Activated naive CD4-positive, alpha-beta T cell treated with anti-CD3 and anti-CD28 coated beads for 36 hours (primary cell): ENCODE measurements around the gene CLDN19. TPM values are rescaled to one million over a fixed set of nuclear protein-coding genes. Genes with fewer than 3 reads are reported as not detected.

Experiments used
- CTCF ChIA-PET: fragments of 350-600 bp; sonication (Branson Sonifier 250); formaldehyde crosslinking; loops from one replicate; lab custom pipeline; 2021; ENCODE audit warnings: antibody characterized with exemption; lab: Charles Lee
- DNase-seq: peaks from one replicate; pipeline ENCODE4 v3.0.0-alpha.2; 2020
- H3K27ac Mint-ChIP-seq: one replicate; pipeline ENCODE4 v1.8.0; 2021; ENCODE audit warnings: mild to moderate bottlenecking, mixed read lengths
- H3K27me3 Mint-ChIP-seq: one replicate; pipeline ENCODE4 v1.8.0; 2021; ENCODE audit warnings: low read depth, mixed read lengths
- H3K36me3 Mint-ChIP-seq: one replicate; pipeline ENCODE4 v1.8.0; 2021; ENCODE audit warnings: low read depth, mixed read lengths
- H3K4me1 Mint-ChIP-seq: one replicate; pipeline ENCODE4 v1.8.0; 2021; ENCODE audit warnings: low read depth, mixed read lengths
- H3K4me3 Mint-ChIP-seq: one replicate; pipeline ENCODE4 v1.8.0; 2021; ENCODE audit warnings: mild to moderate bottlenecking, moderate library complexity, mixed read lengths
- H3K9me3 Mint-ChIP-seq: one replicate; pipeline ENCODE4 v1.8.0; 2021; ENCODE audit warnings: mixed read lengths
- intact Hi-C: fragments of 100-400 bp; cut with micrococcal nuclease; formaldehyde crosslinking; loops from one replicate; pipeline ENCODE4 v1.15.1; 2023
- total RNA-seq, 2 experiments: library from RNA; stranded (reverse); gene quantifications; one replicate each; pipeline ENCODE4 v1.2.3, GENCODE V29; 2021

Gene CLDN19, protein sequence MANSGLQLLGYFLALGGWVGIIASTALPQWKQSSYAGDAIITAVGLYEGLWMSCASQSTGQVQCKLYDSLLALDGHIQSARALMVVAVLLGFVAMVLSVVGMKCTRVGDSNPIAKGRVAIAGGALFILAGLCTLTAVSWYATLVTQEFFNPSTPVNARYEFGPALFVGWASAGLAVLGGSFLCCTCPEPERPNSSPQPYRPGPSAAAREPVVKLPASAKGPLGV
- total RNA-seq, result not detected

GRCh38 chr1:42739753-42740700, at the start of gene CLDN19:
TSS of gene CLDN19 (minus strand) at chr1:42740236. CDS start at chr1:42740063, 173 bp downstream.
- Mint-ChIP-seq H3K36me3 (no peaks in the 10 kb centered on the region), H3K4me3 (no peak within 1 kb of the TSS), H3K27ac (no peak within 1 kb of the TSS), H3K9me3 (no peaks in the 10 kb centered on the region), H3K27me3 (no peaks in the 10 kb centered on the region), H3K4me1 (peaks cover 8% of the 10 kb centered on the region)
- no peak for DNase-seq
- intact Hi-C loops, result no loop called here
- CTCF ChIA-PET, result no interaction called here

DNA sequence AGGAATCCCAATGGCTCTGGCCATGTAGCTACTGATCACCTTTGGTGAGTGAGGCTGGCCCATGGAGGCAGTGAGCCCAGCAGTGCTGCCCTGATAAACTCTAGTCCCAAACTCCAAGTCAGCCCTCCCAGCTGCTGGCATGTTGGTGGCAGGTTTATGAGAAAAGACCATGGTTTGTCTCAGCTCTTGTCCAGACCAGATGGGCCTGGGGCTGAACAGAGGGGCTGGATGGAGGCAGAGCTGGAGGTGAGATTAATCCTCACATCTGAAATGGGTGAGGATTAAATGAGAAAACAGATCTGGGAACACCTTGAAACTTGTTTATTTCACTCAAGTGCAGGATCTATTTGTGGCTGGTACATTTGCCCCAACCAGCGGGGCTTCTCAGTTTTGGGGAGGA, 48.0 kb upstream of the CLDN19 start:
- Mint-ChIP-seq H3K36me3 (peaks cover 4% of the 10 kb centered on the region), H3K4me1 (peaks cover 13% of the 10 kb centered on the region), H3K27me3 (no peaks in the 10 kb centered on the region), H3K9me3 (no peaks in the 10 kb centered on the region), H3K4me3 (no peak overlapping the region), H3K27ac (no peak overlapping the region)
- CTCF ChIA-PET, result interaction anchor here (0.5 kb wide), 1 partner anchor 169 kb away, joined by 3 read pairs; no protein-coding TSS in a partner anchor
- intact Hi-C loops, result no loop called here
- DNase-seq, result no peak

- CTCF ChIA-PET, result no interaction called here
- no peak overlapping the region for H3K27ac Mint-ChIP-seq
- intact Hi-C loops, result no loop called here
Measured at GRCh38 chr1:42786097-42786496, 46.1 kb upstream of the CLDN19 start.

GRCh38 chr1:42784946-42785693, 45.1 kb upstream of the CLDN19 start, which contains the start of gene TMEM269:
TSS of gene TMEM269 (plus strand) at chr1:42784991. CDS start at chr1:42789894, 4,903 bp downstream.
- H3K36me3 Mint-ChIP-seq, result peaks cover 15% of the 10 kb centered on the region
- no peaks in the 10 kb centered on the region for H3K9me3 Mint-ChIP-seq

More at GRCh38 chr1:42786097-42786496, 46.1 kb upstream of the CLDN19 start:
- no peaks in the 10 kb centered on the region for H3K27me3 Mint-ChIP-seq
- H3K4me3 Mint-ChIP-seq, result peak overlapping the region; percentile 60
- H3K36me3 Mint-ChIP-seq, result peaks cover 9% of the 10 kb centered on the region
- no peaks in the 10 kb centered on the region for H3K9me3 Mint-ChIP-seq
- no peak for DNase-seq
- peaks cover 13% of the 10 kb centered on the region for H3K4me1 Mint-ChIP-seq

GRCh38 chr1:42784547-42784945, 44.5 kb upstream of the CLDN19 start:
- no peak overlapping the region for H3K27ac Mint-ChIP-seq
- CTCF ChIA-PET, result no interaction called here
- H3K4me1 Mint-ChIP-seq, result peaks cover 13% of the 10 kb centered on the region
- no peaks in the 10 kb centered on the region for H3K27me3 Mint-ChIP-seq
- no peak overlapping the region for H3K4me3 Mint-ChIP-seq
- DNase-seq, result no peak
- peaks cover 15% of the 10 kb centered on the region for H3K36me3 Mint-ChIP-seq
- intact Hi-C loops, result no loop called here
- H3K9me3 Mint-ChIP-seq, result no peaks in the 10 kb centered on the region

More at GRCh38 chr1:42784946-42785693, 45.1 kb upstream of the CLDN19 start, which contains the start of gene TMEM269:
- Mint-ChIP-seq H3K27me3 (no peaks in the 10 kb centered on the region), H3K4me3 (peak within 1 kb of the TSS; percentile 60), H3K27ac (no peak within 1 kb of the TSS), H3K4me1 (peaks cover 13% of the 10 kb centered on the region)
- CTCF ChIA-PET, result no interaction called here
- peak; percentile 75 for DNase-seq
- intact Hi-C loops, result no loop called here

DNA sequence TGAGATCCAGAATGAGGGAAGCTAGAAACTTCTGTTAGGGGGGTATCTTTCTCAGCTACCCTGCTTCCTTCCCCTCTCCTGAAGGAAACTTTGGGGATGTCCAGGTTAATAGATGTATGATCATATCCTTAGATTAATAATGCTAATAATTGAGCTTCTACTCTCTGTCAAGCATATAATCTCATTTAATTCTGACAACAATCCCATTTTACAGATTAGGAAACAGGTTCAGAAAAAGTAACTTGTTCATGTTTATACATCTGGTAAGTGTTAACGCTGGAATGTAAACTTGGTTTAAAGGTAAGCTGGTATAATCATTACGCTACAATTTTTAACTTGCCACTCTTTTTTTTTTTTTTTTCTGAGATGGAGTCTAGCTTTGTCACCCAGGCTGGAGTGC, 43.1 kb upstream of the CLDN19 start:
- H3K4me1 Mint-ChIP-seq, result peaks cover 13% of the 10 kb centered on the region
- peaks cover 15% of the 10 kb centered on the region for H3K36me3 Mint-ChIP-seq
- no peaks in the 10 kb centered on the region for H3K9me3 Mint-ChIP-seq
- intact Hi-C loops, result no loop called here
- H3K27ac Mint-ChIP-seq, result no peak overlapping the region
- H3K4me3 Mint-ChIP-seq, result no peak overlapping the region
- DNase-seq, result no peak
- no peaks in the 10 kb centered on the region for H3K27me3 Mint-ChIP-seq
- CTCF ChIA-PET, result interaction anchor here (0.7 to 1.1 kb wide), 3 partner anchors 17 to 534 kb away, joined by 3 to 4 read pairs (median 3); no protein-coding TSS in a partner anchor

DNA sequence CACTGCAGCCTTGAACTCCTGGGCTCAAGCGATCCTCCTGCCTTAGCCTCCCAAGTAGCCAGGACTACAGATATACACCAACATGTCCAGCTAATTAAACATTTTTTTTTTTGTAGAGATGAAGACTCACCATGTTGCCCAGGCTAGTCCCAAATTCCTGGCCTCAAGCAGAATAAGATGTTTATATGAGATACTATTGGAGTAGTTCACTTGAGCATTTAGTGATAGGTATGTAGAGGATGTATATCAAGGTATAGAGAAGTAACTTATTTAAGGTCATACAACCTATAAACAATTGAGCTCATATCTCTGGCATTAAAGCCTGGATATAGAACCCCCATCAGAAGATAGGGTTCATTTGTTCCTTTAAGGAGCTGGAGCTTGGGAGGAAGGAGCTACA, 40.1 kb upstream of the CLDN19 start:
- Mint-ChIP-seq H3K27ac (no peak overlapping the region), H3K4me1 (peaks cover under 1% of the 10 kb centered on the region), H3K4me3 (no peak overlapping the region), H3K27me3 (no peaks in the 10 kb centered on the region), H3K9me3 (no peaks in the 10 kb centered on the region), H3K36me3 (peaks cover 37% of the 10 kb centered on the region)
- intact Hi-C loops, result no loop called here
- DNase-seq, result no peak
- CTCF ChIA-PET, result interaction anchor here (0.6 to 1.6 kb wide), 6 partner anchors 14 to 293 kb away, joined by 3 to 12 read pairs (median 5); partner anchors contain the start of gene P3H1

GRCh38 chr1:42779725-42780124, 39.7 kb upstream of the CLDN19 start:
- Mint-ChIP-seq H3K27ac (no peak overlapping the region), H3K36me3 (peaks cover 41% of the 10 kb centered on the region), H3K4me3 (no peak overlapping the region), H3K27me3 (no peaks in the 10 kb centered on the region), H3K9me3 (no peaks in the 10 kb centered on the region), H3K4me1 (no peaks in the 10 kb centered on the region)
- DNase-seq, result no peak
- CTCF ChIA-PET, result interaction anchor here (0.7 to 3.9 kb wide), 5 partner anchors 13 to 294 kb away, joined by 3 to 23 read pairs (median 5); partner anchors contain the start of genes C1orf50 and P3H1
- intact Hi-C loops, result no loop called here

DNA sequence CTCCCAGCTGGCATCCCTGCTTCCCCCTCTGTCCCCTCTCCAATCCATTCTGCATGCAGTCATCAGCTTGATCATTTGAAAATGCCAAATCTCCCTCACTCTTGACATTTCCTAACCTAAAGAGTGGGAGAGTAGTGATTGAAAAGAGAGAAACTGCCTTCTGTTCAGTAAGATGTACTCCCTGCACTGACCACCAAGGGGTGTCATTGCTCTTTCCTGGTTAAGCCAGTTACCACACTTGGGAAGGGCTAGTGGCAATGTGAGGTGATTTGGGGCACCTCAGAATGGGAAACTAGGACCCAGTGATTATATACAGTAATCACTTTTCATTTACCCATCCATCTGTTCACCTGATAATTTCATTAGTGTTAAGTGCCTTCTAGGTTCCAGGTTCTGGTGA, 37.8 kb upstream of the CLDN19 start:
- no peak overlapping the region for H3K27ac Mint-ChIP-seq
- H3K4me3 Mint-ChIP-seq, result no peak overlapping the region
- peaks cover 44% of the 10 kb centered on the region for H3K36me3 Mint-ChIP-seq
- CTCF ChIA-PET, result interaction anchor here (0.6 to 3.9 kb wide), 13 partner anchors 11 to 296 kb away, joined by 3 to 32 read pairs (median 4); partner anchors contain the start of genes C1orf50, P3H1 and ZNF691
- no peaks in the 10 kb centered on the region for H3K9me3 Mint-ChIP-seq
- DNase-seq, result peak; percentile 61
- intact Hi-C loops, result loop anchor here (1.0 kb wide), 2 partner anchors 135 to 295 kb away; no protein-coding TSS in a partner anchor
- H3K27me3 Mint-ChIP-seq, result no peaks in the 10 kb centered on the region
- H3K4me1 Mint-ChIP-seq, result peaks cover 6% of the 10 kb centered on the region

DNA sequence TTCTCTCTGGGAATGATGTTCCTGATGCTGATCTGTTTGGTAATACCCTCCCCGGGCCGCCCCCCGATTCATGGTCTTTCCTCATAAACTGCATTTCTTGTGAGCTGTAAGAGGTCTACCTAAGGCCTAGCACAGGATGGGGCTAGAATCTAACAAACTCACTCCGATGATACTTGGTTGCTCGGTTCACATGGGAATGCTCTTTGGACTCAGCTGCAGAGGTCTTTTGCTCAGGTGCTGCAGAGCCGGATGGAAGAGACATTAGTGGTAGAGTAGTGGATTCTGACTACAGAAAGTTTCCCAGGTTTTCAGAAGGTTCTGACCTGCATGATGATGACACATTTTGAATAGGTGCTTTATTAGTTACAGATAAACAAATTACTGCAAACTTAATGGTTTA, 36.5 kb upstream of the CLDN19 start:
- Mint-ChIP-seq H3K4me1 (peaks cover 12% of the 10 kb centered on the region), H3K4me3 (no peak overlapping the region), H3K36me3 (peaks cover 40% of the 10 kb centered on the region), H3K9me3 (no peaks in the 10 kb centered on the region), H3K27ac (no peak overlapping the region), H3K27me3 (no peaks in the 10 kb centered on the region)
- CTCF ChIA-PET, result interaction anchor here (0.7 to 3.9 kb wide), 4 partner anchors 9 to 297 kb away, joined by 3 to 32 read pairs (median 13); partner anchors contain the start of genes C1orf50 and P3H1
- no peak for DNase-seq
- intact Hi-C loops, result no loop called here

GRCh38 chr1:42774928-42775526, 35.0 kb upstream of the CLDN19 start:
- peaks cover 35% of the 10 kb centered on the region for H3K36me3 Mint-ChIP-seq
- peaks cover 19% of the 10 kb centered on the region for H3K4me1 Mint-ChIP-seq
- no peak overlapping the region for H3K4me3 Mint-ChIP-seq
- H3K27ac Mint-ChIP-seq, result no peak overlapping the region
- H3K27me3 Mint-ChIP-seq, result no peaks in the 10 kb centered on the region
- DNase-seq, result no peak
- H3K9me3 Mint-ChIP-seq, result no peaks in the 10 kb centered on the region
- CTCF ChIA-PET, result interaction anchor here (1.6 kb wide), 1 partner anchor 299 kb away, joined by 4 read pairs; no protein-coding TSS in a partner anchor
- intact Hi-C loops, result no loop called here
